ENCODE results near the gene TTC23L.
"Not testable (repeated sequence)": the region's sequence is repeated elsewhere in the genome, so short reads cannot be mapped to it uniquely, and the experiment has no call there.

The TTC23L gene

DNA sequence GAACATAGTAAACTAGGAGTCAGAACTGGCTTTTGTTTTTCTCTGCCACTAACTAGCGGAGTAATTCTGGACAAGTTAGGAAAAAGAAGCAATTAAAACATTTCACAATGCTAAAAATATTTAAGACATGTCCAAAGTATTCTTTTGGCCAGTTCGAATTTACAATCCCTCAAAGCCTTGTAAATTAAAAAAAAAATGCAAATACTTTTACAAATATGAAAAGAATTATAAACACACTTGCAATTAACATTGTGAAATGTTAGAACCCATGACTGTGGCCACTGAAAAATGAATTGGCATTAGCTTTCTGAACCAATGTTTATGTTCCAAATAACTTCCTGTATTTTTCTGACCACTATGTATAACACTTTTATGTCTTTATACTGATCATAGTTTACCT, 74.1 kb downstream of the TTC23L start:
- no peak for DNase-seq (ENCODE audit: low read depth)
- no peak overlapping the region for H3K4me3 ChIP-seq (ENCODE audit: low read depth, low read length)

GRCh38 chr5:34914671-34915138, 75.7 kb downstream of the TTC23L start:
- peak overlapping the region; percentile 100 for H3K4me3 ChIP-seq (ENCODE audit: low read depth, low read length)

DNA sequence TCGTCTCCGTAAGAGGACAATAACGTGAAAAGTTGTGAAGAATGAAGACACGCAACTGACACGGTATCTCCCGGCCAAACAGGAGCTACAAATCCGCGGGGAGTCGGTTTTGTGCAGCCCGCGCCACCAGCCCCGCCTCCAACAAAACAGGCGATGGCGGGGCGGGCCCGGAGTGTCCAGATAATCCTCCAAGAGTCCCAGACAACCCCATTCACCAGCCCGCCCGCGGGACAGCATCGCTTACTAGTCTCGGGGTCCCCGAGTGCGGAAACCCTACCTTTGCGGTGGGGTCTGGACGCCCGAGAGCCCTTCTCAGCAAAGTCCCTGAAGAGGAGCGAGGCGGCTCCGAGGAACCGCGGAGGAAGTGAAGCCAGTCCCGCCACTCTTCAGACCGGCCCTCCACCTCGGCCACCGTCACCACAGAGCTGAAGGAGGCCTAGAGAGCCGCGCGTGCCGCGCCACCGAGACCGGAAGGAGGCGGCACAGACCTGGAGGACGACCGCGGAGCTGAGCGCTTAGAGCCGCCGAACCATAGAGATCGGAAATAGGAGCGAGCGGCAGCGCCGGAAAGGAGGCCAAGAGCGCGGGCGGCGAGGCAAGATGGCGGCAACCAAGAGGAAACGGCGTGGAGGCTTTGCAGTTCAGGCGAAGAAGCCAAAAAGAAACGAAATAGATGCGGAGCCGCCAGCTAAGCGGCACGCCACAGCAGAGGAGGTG, 76.3 kb downstream of the TTC23L start, which contains the start of the genes BRIX1 and RAD1:
Gene BRIX1 (plus strand): TSS at position 573 of the 717 bp plus-strand sequence. CDS start 28 bp downstream, at position 601.
Gene RAD1 (minus strand): TSS at position 366 of the 717 bp plus-strand sequence. CDS start 612 bp downstream, outside the sequence.
- peak; percentile 94 for DNase-seq (ENCODE audit: low read depth)

More at GRCh38 chr5:34914671-34915138, 75.7 kb downstream of the TTC23L start:
- DNase-seq (ENCODE audit: low read depth) = no peak

GRCh38 chr5:34915856-34916192, 76.9 kb downstream of the TTC23L start:
- H3K4me3 ChIP-seq (ENCODE audit: low read depth, low read length) = peak overlapping the region; percentile 100
- no peak for DNase-seq (ENCODE audit: low read depth)

More for the DNA sequence above, 76.3 kb downstream of the TTC23L start, which contains the start of the genes BRIX1 and RAD1:
- H3K4me3 ChIP-seq (ENCODE audit: low read depth, low read length) = peak within 1 kb of the TSS; percentile 100

- no peak for DNase-seq (ENCODE audit: low read depth)
- peak overlapping the region; percentile 100 for H3K4me3 ChIP-seq (ENCODE audit: low read depth, low read length)
Observed at GRCh38 chr5:34916518-34916917, 77.6 kb downstream of the TTC23L start.

DNA sequence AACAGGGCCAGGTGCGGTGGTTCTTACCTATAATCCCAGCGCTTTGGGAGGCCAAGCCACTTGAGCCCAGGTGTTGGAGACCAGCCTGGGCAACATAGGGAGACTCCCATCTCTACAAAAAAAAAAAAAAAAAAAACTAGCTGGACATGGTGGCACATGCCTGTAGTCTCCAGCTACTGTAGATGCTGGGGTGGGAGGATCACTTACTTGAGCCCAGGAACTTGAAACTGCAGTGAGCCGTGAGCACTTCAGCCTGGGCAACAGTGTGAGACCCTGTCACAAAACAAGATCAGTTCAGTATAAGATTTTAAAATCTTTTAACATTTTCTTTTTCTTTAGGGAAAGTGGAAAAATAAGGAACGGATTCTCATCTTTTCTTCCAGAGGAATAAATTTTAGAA, 79.1 kb downstream of the TTC23L start:
- no peak overlapping the region for H3K4me3 ChIP-seq (ENCODE audit: low read depth, low read length)
- no peak for DNase-seq (ENCODE audit: low read depth)

GRCh38 chr5:34919077-34919476, 80.1 kb downstream of the TTC23L start:
- no peak overlapping the region for H3K4me3 ChIP-seq (ENCODE audit: low read depth, low read length)
- no peak for DNase-seq (ENCODE audit: low read depth)

DNA sequence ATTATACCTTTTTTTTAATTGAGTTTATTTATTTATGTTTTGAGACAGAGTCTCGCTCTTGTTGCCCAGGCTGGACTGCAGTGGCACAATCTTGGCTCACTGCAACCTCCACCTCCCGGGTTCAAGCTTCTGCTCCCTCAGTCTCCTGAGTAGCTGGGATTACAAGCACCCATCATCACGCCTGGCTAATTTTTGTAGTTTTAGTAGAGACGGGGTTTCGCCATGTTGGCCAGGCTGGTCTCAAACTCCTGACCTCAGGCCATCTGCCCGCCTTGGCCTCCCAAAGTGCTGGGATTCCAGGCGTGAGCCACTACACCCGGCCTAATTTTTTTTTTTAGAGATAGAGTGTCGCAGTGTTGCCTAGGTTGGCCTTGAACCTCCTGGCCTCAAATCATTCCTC, 84.3 kb downstream of the TTC23L start:
- not testable (repeated sequence) for H3K4me3 ChIP-seq (ENCODE audit: low read depth, low read length)

DNA sequence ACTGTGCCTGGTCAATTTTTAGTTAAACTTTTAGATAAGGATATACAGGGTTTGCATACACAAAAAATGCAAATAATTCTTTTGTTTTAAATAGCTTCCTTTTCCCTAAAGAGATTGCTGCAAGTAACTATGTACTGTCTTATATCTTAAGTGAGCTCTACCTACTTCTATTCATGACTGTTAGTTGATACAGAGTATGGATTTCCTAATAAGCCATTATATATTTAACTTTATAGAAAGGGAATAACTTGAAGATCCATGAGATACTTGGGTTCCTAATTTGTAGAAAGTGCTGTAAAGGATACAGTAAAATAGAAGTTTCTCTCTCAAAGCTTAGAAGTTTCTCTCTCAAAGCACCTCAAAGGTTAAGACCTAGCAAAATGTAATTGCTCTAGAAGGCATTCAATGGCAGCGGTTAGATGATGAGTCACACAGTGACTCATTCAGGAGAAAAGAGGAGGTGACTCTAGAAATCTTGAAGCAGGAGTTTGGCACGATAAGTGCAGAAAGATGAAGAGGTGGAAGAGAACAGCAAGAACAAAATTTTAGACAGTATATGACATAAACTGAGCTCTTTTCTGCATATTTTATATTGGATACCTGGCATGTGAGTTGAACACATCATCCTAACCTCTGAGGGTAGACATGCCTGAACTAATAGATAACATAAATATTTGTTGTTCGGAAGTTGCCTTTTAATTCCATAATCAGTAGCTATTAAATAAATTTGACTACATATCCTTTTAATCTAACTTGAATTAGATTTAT, 84.9 kb downstream of the TTC23L start:
- DNase-seq (ENCODE audit: low read depth) = peak; percentile 58
- no peak overlapping the region for H3K4me3 ChIP-seq (ENCODE audit: low read depth, low read length)

More for the DNA sequence above, 84.3 kb downstream of the TTC23L start:
- not testable (repeated sequence) for DNase-seq (ENCODE audit: low read depth)

- no peak overlapping the region for H3K4me3 ChIP-seq (ENCODE audit: low read depth, low read length)
- no peak for DNase-seq (ENCODE audit: low read depth)
Observed at GRCh38 chr5:34924462-34924765, 85.5 kb downstream of the TTC23L start.

- no peak for DNase-seq (ENCODE audit: low read depth)
Observed at GRCh38 chr5:34926318-34926888, 87.4 kb downstream of the TTC23L start.

GRCh38 chr5:34927785-34928184, 88.8 kb downstream of the TTC23L start:
- H3K4me3 ChIP-seq (ENCODE audit: low read depth, low read length) = no peak overlapping the region
- no peak for DNase-seq (ENCODE audit: low read depth)

More at GRCh38 chr5:34926318-34926888, 87.4 kb downstream of the TTC23L start:
- no peak overlapping the region for H3K4me3 ChIP-seq (ENCODE audit: low read depth, low read length)

DNA sequence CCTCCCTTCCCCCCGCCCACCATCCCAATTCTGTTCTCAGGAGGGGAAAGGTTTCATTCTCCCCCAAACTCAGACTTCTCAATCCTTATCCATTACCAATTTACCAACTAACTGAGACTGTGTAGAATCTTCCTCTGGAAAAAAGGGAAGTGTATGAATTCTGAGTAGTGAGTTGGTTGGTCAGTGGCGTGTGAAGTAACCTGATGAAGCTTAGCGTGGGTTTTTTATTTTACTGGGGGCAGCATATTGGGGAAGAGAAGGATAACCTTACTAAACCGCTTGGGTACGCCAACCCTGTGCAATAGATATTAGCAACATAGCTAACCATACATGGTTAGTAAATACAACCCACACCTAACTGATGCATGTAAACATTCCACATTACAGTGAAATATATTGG, 89.3 kb downstream of the TTC23L start:
- no peak overlapping the region for H3K4me3 ChIP-seq (ENCODE audit: low read depth, low read length)
- no peak for DNase-seq (ENCODE audit: low read depth)

- DNase-seq (ENCODE audit: low read depth) = peak; percentile 91
- peak within 1 kb of the TSS; percentile 83 for H3K4me3 ChIP-seq (ENCODE audit: low read depth, low read length)
Observed at GRCh38 chr5:34929134-34929719, 90.3 kb downstream of the TTC23L start, which contains the start of gene DNAJC21. Gene DNAJC21 (plus strand): TSS chr5:34929559. CDS start chr5:34929820, 261 bp downstream.

DNA sequence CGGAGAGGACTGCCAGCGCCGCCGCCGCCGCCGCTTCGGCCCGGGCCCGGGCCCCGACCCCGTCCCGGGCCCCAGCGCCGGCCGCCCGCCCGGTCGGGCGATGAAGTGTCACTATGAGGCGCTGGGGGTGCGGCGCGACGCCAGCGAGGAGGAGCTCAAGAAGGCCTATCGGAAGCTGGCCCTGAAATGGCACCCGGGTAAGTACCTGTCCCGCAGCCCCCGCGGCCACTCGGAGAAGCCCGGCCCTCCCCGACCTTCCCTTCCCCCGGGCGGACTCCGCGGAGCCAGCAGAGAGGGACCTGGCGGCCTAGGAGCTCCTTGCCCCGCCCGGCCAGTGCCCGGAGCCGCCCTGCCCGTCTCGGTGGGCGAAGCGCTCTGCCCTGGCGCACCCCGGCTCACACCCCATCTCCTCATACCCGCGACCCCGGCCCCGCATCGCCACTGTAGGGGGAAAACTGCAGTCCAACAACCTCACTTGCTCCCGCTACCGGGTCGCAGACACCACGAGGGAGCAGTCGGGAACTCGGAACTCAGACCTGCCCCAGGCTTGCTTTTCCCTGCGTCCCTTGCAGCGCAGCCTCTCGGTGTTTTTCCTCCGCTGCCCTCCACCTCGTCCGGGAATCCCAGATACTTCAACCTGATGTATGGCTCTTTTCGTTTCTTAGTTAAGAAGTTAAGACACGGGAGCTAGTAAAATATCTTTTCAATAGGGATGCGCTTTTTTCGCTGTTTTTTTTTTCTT, 90.9 kb downstream of the TTC23L start:
- H3K4me3 ChIP-seq (ENCODE audit: low read depth, low read length) = peak overlapping the region; percentile 83
- peak; percentile 49 for DNase-seq (ENCODE audit: low read depth)

- DNase-seq (ENCODE audit: low read depth) = no peak
- H3K4me3 ChIP-seq (ENCODE audit: low read depth, low read length) = peak overlapping the region; percentile 83
Observed at GRCh38 chr5:34930462-34930844, 91.5 kb downstream of the TTC23L start.

GRCh38 chr5:34930870-34931269, 91.9 kb downstream of the TTC23L start:
- DNase-seq (ENCODE audit: low read depth) = no peak
- peak overlapping the region; percentile 83 for H3K4me3 ChIP-seq (ENCODE audit: low read depth, low read length)

- DNase-seq (ENCODE audit: low read depth) = no peak
- H3K4me3 ChIP-seq (ENCODE audit: low read depth, low read length) = no peak overlapping the region
Observed at GRCh38 chr5:34932947-34933346, 94.0 kb downstream of the TTC23L start.

GRCh38 chr5:34941936-34942335, 103.0 kb downstream of the TTC23L start:
- DNase-seq (ENCODE audit: low read depth) = no peak

More at GRCh38 chr5:34941936-34942335, 103.0 kb downstream of the TTC23L start:
- no peak overlapping the region for H3K4me3 ChIP-seq (ENCODE audit: low read depth, low read length)

Measured in skeletal muscle cell (primary cell).